22Rv1 (cell line): Measurements from ENCODE around the gene ATG2B.

Experiments used
- H3K27ac ChIP-seq: fragments of 450-650 bp; 2 replicates; pipeline ENCODE4 v1.5.1; 2017
- ZFX ChIP-seq: fragments of 450-650 bp; IDR thresholded peaks from 2 replicates; pipeline ENCODE4 v1.6.1; 2017; ENCODE audit warnings: antibody characterized with exemption, borderline replicate concordance
- TF ChIP-seq, protein P1 (sequence below): fragments of 450-650 bp; IDR thresholded peaks from 2 replicates; pipeline ENCODE4 v1.5.1; 2017; ENCODE audit warnings: mild to moderate bottlenecking

ATG2B gene

DNA sequence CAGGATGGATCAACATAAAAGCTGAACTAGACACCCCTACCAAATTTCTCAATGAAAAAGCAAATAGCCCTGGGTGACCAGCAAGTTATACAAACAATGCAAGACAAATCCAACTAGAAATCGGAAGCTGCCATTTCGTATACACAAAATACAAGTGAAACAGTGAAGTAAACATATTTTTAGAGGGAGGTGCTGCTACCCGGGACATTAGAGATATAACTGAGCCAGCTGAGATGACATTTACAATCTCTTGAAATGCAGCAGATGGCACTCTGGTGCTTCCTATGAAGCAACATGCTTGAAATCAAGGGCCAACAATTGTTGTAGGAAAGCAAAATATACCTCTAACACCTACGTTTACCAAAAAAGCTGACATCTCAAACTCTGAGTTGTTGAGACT lies 81.7 kb downstream of the ATG2B start:
- no peak overlapping the region for H3K27ac ChIP-seq
- TF ChIP-seq, protein P1, sequence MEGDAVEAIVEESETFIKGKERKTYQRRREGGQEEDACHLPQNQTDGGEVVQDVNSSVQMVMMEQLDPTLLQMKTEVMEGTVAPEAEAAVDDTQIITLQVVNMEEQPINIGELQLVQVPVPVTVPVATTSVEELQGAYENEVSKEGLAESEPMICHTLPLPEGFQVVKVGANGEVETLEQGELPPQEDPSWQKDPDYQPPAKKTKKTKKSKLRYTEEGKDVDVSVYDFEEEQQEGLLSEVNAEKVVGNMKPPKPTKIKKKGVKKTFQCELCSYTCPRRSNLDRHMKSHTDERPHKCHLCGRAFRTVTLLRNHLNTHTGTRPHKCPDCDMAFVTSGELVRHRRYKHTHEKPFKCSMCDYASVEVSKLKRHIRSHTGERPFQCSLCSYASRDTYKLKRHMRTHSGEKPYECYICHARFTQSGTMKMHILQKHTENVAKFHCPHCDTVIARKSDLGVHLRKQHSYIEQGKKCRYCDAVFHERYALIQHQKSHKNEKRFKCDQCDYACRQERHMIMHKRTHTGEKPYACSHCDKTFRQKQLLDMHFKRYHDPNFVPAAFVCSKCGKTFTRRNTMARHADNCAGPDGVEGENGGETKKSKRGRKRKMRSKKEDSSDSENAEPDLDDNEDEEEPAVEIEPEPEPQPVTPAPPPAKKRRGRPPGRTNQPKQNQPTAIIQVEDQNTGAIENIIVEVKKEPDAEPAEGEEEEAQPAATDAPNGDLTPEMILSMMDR, result no peak; the same call in 1 of the 2 replicates
- no peak for TF ChIP-seq ZFX

DNA sequence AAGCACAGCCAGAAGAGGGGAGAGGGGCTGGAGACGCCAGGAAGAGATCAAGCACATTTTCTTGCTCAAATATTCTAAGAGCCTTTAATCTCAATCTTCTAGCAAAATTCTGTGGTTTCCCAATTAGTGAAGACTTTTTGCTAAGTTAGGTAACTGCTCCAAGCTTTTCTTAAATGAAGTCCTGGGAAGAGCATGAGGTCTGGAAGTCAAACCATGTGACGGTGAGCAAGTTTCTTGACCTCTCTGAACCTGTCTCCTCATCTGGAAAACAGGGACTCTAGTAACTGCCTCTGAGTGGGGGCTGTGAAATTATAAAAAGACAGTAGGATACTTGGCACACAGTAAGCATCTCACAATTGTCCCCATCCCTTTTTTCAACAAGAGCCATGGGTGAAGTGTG lies 83.0 kb downstream of the ATG2B start:
- TF ChIP-seq, protein P1, result no peak
- TF ChIP-seq ZFX, result no peak
- H3K27ac ChIP-seq, result no peak overlapping the region

DNA sequence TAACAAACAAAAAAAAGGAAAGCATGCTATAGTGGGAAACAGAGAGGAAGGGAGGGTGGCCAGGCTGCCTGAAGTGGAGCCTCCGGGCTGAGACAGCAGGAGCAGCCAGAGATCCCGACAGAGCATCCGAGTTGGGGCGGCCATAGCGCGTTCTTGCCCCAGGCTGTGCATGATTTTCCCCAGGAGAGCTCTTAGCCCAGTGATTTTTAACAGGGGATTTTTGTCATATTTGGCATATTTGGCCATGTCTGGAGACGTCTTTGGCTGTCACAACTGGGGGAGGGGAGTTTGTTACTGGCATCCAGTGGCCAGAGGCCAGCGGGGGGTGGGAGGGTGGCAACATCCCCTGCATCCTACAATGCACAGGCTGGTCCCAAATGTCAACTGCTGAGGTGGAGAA lies 83.6 kb downstream of the ATG2B start:
- no peak for TF ChIP-seq ZFX
- TF ChIP-seq, protein P1, result no peak
- H3K27ac ChIP-seq, result no peak overlapping the region

DNA sequence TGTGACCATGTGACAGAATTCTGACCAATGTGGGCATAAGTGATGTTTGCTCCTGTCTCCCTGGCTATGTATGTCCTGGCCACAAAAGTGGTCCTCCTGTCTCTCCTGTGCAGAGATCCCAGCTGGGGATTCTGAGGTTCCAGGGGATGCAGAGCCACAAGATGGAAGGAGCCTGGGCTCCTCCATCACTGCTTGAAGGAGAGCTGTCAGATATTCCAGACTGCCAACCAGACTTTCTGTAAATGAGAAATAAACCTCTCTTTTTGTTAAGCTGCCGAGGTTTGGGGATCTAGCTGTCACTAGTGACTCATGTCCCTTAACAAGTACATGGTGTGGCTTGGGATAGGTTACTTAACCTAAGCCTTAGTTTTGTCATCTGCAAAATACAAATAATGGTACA lies 85.3 kb downstream of the ATG2B start:
- no peak overlapping the region for H3K27ac ChIP-seq
- no peak for TF ChIP-seq ZFX
- TF ChIP-seq, protein P1, result no peak

DNA sequence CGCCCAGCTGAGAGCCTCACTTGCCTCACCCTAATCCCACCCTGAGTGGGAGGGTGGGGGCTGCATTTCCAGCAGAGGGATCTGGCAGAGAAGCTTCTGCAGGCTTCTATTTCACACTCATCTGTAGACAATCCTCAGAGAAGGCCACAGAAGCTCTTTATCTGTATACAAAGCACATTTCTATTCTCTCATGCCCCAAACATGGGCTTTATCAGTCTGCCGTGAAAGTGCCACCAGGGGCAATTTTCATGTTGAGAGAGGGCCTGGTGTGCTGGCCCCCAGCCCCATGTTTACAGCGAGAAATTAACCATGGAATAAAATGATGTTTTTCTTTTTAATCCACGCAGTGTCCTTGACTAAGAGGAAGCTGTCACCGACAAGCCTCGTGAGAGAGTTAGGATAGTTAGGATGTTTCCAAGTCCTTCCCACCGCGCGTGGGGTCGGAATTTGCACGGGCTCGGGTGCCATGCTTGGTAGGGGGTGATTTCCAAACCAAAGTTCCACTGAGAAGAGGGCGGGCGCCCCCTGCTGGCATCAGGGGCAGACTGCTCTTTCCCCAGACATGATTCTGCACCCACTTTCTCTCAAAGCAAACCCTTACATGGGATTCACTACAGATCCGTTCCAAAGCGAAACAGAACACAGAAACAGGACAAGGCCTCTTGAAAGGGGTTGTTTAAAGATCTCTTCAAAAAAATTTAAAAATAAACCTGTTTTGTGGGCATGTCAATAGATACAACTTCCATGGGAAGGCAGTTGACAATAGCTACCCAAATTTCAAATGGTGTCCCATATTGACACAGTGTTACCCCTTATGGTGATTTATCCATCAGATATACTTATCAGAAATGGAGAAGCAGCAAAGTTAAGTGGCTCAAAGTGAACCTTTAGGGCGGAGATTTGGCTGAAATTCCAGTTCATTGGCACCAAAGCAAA lies 87.7 kb downstream of the ATG2B start:
- no peak for TF ChIP-seq ZFX
- TF ChIP-seq, protein P1, result peak; percentile 98

DNA sequence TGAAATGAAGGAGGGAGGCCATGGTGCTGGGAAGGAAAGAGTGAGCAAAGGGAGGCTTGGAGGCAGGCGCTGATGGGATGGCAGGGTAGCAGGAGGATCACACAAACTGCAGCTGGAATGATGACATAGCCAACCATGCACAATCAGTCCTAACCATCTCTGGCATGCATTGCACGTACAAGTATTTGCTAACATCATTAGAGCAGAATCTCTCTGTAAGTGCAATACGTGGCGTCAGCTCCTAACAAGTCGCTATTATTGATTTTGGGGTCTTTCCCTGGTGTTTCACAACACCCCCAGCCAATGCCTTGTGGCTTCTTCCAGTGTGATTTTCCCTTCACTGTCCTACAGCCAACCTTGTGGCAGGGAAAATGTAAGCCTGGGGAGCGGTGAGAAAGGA lies 88.6 kb downstream of the ATG2B start:
- TF ChIP-seq ZFX, result no peak
- TF ChIP-seq, protein P1, result no peak
- H3K27ac ChIP-seq, result no peak overlapping the region

More for the DNA sequence above, 87.7 kb downstream of the ATG2B start:
- no peak overlapping the region for H3K27ac ChIP-seq

DNA sequence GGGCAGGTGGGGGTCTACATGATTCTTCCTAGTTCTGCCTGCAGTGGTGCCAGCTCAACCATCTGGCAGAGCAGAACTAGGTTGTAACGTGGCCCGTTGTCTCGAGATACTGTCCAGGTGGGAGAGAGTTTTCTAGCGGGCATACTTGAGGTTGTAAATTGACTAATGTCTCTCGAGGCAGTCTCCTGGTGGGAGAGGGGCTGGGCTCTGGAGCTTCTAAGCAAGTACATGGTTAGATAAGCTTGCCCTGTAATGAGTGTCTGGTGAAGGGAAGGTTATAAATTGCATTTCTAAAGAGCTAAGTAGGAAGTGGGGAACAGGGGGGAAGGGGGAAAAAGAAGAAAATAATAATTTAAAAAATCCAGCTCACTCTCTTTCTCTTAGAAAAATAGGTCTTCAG lies 89.0 kb downstream of the ATG2B start:
- TF ChIP-seq, protein P1, result no peak
- no peak for TF ChIP-seq ZFX
- no peak overlapping the region for H3K27ac ChIP-seq
